D721Med (cell line): ENCODE data around the gene ERCC1.

Experiments
- DNase-seq: peaks from one replicate; pipeline ENCODE4 v3.0.0; 2011; ENCODE audit warnings: low spot score; ENCODE audit not compliant: insufficient read length
- FAIRE-seq: peaks from 2 replicates; lab custom pipeline; 2011; peaks lifted over from hg19 to GRCh38; lab: Jason Lieb, UNC
- CTCF ChIP-seq: IDR thresholded peaks from 2 replicates; pipeline ENCODE4 v1.5.1; 2012; ENCODE audit warnings: mild to moderate bottlenecking, control low read depth; ENCODE audit not compliant: insufficient read depth; ENCODE audit errors: missing control alignments

The ERCC1 gene

GRCh38 chr19:45362291-45362690 is 61.4 kb downstream of the ERCC1 start:
- DNase-seq (no peak), FAIRE-seq (no peak)
- TF ChIP-seq CTCF = no peak

DNA sequence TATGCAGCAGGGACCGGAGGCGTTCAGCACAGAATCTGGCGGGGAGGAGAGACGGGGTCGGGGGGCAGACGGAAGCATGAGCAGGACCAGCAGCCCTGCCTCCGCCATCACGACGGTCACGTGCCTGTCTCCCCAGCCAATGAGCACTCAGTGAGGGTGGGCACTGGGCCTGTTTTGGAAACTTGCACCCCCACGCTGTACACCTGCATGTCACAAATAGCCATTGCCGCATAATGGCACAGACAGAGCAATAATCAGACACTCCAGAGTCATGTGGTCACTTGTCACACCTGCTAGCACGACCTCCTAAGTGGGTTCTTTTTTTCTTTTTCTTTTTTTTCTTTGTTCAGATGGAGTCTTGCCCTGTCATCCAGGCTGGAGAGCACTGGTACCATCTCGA is 62.1 kb downstream of the ERCC1 start:
- FAIRE-seq = no peak
- DNase-seq = no peak
- no peak for TF ChIP-seq CTCF

- FAIRE-seq = no peak
- no peak for DNase-seq
- no peak for TF ChIP-seq CTCF
These were observed 65.4 kb downstream of the ERCC1 start for GRCh38 chr19:45358213-45358792.

- no peak for TF ChIP-seq CTCF
- FAIRE-seq = no peak
- DNase-seq = peak; percentile 15
These were observed 66.3 kb downstream of the ERCC1 start for GRCh38 chr19:45357445-45357783.
